ENCODE data around the gene DCTN3.

DCTN3 gene

GRCh38 chr9:34615132-34615531 lies 5.2 kb downstream of the DCTN3 start:
- DNase-seq: no peak

- peak; percentile 43 to 90 for DNase-seq
These were observed 7.4 kb downstream of the DCTN3 start for GRCh38 chr9:34612788-34613390.

GRCh38 chr9:34611811-34612787 lies 8.2 kb downstream of the DCTN3 start, which contains the start of gene RPP25L:
Gene RPP25L (minus strand): TSS chr9:34612097. CDS start chr9:34611296, 801 bp downstream.
- DNase-seq: peak in 1 of 2 experiments; percentile 91

- peak in 1 of 2 experiments; percentile 37 for DNase-seq
These were observed 9.0 kb downstream of the DCTN3 start for GRCh38 chr9:34611251-34611810.

GRCh38 chr9:34610434-34611206 lies 9.7 kb downstream of the DCTN3 start:
- DNase-seq: no peak

GRCh38 chr9:34607331-34607730 lies 13.0 kb downstream of the DCTN3 start:
- no peak for DNase-seq

GRCh38 chr9:34606905-34607304 lies 13.4 kb downstream of the DCTN3 start:
- no peak for DNase-seq

GRCh38 chr9:34606190-34606589 lies 14.1 kb downstream of the DCTN3 start:
- DNase-seq: no peak

- peak; percentile 71 to 88 for DNase-seq
These were observed 16.6 kb downstream of the DCTN3 start for GRCh38 chr9:34603610-34604231.

GRCh38 chr9:34601937-34602573 lies 18.2 kb downstream of the DCTN3 start:
- peak; percentile 85 to 92 for DNase-seq

GRCh38 chr9:34600908-34601307 lies 19.4 kb downstream of the DCTN3 start:
- no peak for DNase-seq

- DNase-seq: no peak
These were observed 20.7 kb downstream of the DCTN3 start for GRCh38 chr9:34599546-34599945.

GRCh38 chr9:34594177-34594576 lies 26.1 kb downstream of the DCTN3 start:
- no peak for DNase-seq

- DNase-seq: peak; percentile 48 to 82
These were observed 27.2 kb downstream of the DCTN3 start for GRCh38 chr9:34592895-34593601.

GRCh38 chr9:34591917-34592866 lies 28.1 kb downstream of the DCTN3 start:
- DNase-seq: peak in 1 of 2 experiments; percentile 40

GRCh38 chr9:34591248-34591916 lies 28.9 kb downstream of the DCTN3 start:
- DNase-seq: peak in 1 of 2 experiments; percentile 89

- DNase-seq: peak in 1 of 2 experiments; percentile 48
These were observed 29.7 kb downstream of the DCTN3 start for GRCh38 chr9:34590381-34591247.
